ENCODE data around the gene PCYOX1L. TPM values are rescaled to one million over a fixed set of nuclear protein-coding genes. Genes with fewer than 3 reads are reported as not detected.

Gene PCYOX1L
- total and polyA plus RNA-seq, 9 of the 15 experiments (the other 6 are each of a cell fraction or from before 2014, with no cell fraction given) = 2.3 to 17.9 (median 6.0) TPM

DNA sequence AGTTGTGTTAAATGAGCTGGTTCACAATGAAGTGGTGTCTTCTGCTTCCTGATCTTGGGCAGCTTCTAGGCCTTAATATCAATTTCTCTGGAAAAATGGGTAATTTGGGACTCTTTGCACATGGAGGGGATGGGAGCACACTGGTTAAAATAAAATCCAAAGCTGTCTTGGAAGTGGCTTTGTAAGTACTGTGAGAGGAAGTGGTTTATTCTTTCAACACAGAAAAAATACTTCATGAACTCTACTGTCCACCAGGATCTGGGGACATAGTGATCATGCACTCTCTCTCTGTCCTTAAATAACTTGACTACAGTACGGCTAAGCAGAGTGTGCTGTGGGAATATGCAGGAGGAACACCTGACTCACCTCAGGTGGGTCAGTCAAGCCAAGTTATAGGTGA, 2.4 kb downstream of the PCYOX1L start:
- intact Hi-C loops (cut with micrococcal nuclease) (no loop called here), in situ Hi-C loops (cut with MboI) (no loop called here)
- 58% methylated on average over 1 of the region's 1 CpG for WGBS (ENCODE audit: insufficient coverage, low coverage, missing lambda C conversion rate)
- no peaks in the 10 kb centered on the region for H3K27me3 ChIP-seq (ENCODE audit: control insufficient read depth in 2 of 2, insufficient read depth in 2 of 2, low read length in 2 of 2)
- H3K9me3 ChIP-seq (replicated peaks; ENCODE audit: control insufficient read depth, insufficient read depth, low read depth, low read length) = no peaks in the 10 kb centered on the region
- H3K4me3 ChIP-seq = no peak overlapping the region
- peaks cover 12% of the 10 kb centered on the region; the same call in 2 of the 3 replicates for H3K79me2 ChIP-seq (ENCODE audit: control insufficient read depth, insufficient read depth, low read length)
- ChIA-PET CTCF (ENCODE audit: low intra/inter-chr PET ratio) (no interaction called here), POLR2A (interaction anchor here (2.5 to 8.3 kb wide), 2 partner anchors 14 to 40 kb away, joined by 5 to 87 read pairs; partner anchors contain the start of gene GRPEL2)
- peaks cover 10 to 21% of the 10 kb centered on the region in 2 experiments; a peak in 4 of 5 replicates for H3K4me1 ChIP-seq (replicated peaks in 1 of 2; ENCODE audit: control insufficient read depth in 2 of 2, insufficient read depth in 2 of 2, low read length in 2 of 2)
- no peak for ATAC-seq
- no peaks in the 10 kb centered on the region for H4K20me1 ChIP-seq (replicated peaks; ENCODE audit: control insufficient read depth, insufficient read depth, low read length)
- no peak overlapping the region for H3K9ac ChIP-seq (ENCODE audit: insufficient read depth in 1 of 2, low read depth in 2 of 2, low read length in 2 of 2)
- no peak overlapping the region for H2AFZ ChIP-seq (ENCODE audit: low read depth, low read length)
- H3K4me2 ChIP-seq (ENCODE audit: insufficient read depth, low read length) = no peak overlapping the region
- no TSS peak for BruUV-seq (replicated peaks)
- H3K9me1 ChIP-seq (ENCODE audit: control insufficient read depth, insufficient read depth, low read length) = no peaks in the 10 kb centered on the region
- peaks cover 9% of the 10 kb centered on the region; the same call in 2 of the 3 replicates for H3K36me3 ChIP-seq (ENCODE audit: control insufficient read depth, insufficient read depth, low read length)
- TF ChIP-seq, protein P1, sequence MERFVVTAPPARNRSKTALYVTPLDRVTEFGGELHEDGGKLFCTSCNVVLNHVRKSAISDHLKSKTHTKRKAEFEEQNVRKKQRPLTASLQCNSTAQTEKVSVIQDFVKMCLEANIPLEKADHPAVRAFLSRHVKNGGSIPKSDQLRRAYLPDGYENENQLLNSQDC (CRISPR knock-in tag; IDR thresholded peaks at IDR 0.05) = no peak
- TF ChIP-seq RBM14 (IDR thresholded peaks at IDR 0.05; ENCODE audit: borderline replicate concordance, insufficient read depth, low read depth, low read length) (no peak), CBX2 (IDR thresholded peaks at IDR 0.05; ENCODE audit: insufficient read depth, low read length, poor library complexity, severe bottlenecking) (no peak), ELF4 (CRISPR knock-in tag; IDR thresholded peaks at IDR 0.05) (no peak), COPS2 (conservative IDR thresholded peaks at IDR 0.05) (no peak), CBX8 (IDR thresholded peaks at IDR 0.05; ENCODE audit: borderline replicate concordance, extremely low read depth, low read depth, low read length, poor library complexity, severe bottlenecking) (no peak), FOXK2 (conservative IDR thresholded peaks at IDR 0.05 in 1 of 2, IDR thresholded peaks at IDR 0.05 in 1 of 2; ENCODE audit: low read depth in 2 of 2) (no peak), ZNF561 (CRISPR knock-in tag; conservative IDR thresholded peaks at IDR 0.05) (no peak), ZNF431 (CRISPR knock-in tag; IDR thresholded peaks at IDR 0.05) (no peak), CBFA2T2 (conservative IDR thresholded peaks at IDR 0.05) (no peak), SPI1 (IDR thresholded peaks at IDR 0.05; ENCODE audit: borderline replicate concordance, low read depth, low read length) (no peak), ARID1B (IDR thresholded peaks at IDR 0.05) (no peak), ZBTB7A (IDR thresholded peaks at IDR 0.05; ENCODE audit: borderline replicate concordance, control insufficient read depth, low read depth, low read length) (no peak)
- TF ChIP-seq, protein P2, sequence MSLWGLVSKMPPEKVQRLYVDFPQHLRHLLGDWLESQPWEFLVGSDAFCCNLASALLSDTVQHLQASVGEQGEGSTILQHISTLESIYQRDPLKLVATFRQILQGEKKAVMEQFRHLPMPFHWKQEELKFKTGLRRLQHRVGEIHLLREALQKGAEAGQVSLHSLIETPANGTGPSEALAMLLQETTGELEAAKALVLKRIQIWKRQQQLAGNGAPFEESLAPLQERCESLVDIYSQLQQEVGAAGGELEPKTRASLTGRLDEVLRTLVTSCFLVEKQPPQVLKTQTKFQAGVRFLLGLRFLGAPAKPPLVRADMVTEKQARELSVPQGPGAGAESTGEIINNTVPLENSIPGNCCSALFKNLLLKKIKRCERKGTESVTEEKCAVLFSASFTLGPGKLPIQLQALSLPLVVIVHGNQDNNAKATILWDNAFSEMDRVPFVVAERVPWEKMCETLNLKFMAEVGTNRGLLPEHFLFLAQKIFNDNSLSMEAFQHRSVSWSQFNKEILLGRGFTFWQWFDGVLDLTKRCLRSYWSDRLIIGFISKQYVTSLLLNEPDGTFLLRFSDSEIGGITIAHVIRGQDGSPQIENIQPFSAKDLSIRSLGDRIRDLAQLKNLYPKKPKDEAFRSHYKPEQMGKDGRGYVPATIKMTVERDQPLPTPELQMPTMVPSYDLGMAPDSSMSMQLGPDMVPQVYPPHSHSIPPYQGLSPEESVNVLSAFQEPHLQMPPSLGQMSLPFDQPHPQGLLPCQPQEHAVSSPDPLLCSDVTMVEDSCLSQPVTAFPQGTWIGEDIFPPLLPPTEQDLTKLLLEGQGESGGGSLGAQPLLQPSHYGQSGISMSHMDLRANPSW (CRISPR knock-in tag; IDR thresholded peaks at IDR 0.05) = no peak
- TF ChIP-seq, protein P3, sequence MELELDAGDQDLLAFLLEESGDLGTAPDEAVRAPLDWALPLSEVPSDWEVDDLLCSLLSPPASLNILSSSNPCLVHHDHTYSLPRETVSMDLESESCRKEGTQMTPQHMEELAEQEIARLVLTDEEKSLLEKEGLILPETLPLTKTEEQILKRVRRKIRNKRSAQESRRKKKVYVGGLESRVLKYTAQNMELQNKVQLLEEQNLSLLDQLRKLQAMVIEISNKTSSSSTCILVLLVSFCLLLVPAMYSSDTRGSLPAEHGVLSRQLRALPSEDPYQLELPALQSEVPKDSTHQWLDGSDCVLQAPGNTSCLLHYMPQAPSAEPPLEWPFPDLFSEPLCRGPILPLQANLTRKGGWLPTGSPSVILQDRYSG (tag; conservative IDR thresholded peaks at IDR 0.05; ENCODE audit: low read depth) = no peak
- no peak for FAIRE-seq
- no peak overlapping the region for H3K27ac ChIP-seq (ENCODE audit: extremely low read depth, low read depth, low read length)
- no peak for DNase-seq (ENCODE audit: extremely low read depth in 1 of 4, low spot score in 3 of 4)

Data from K562 (cell line).